ENCODE measurements around the gene U2AF2.

U2AF2 gene

GRCh38 chr19:55637534-55637933 lies 17.3 kb upstream of the U2AF2 start:
- peaks cover 5 to 11% of the 10 kb centered on the region in 2 experiments; a peak in 2 of 3 replicates for H3K36me3 ChIP-seq (ENCODE audit: control insufficient read depth in 2 of 2, insufficient read depth in 1 of 2, low read length in 2 of 2)
- POLR2A ChIA-PET, result interaction anchor here (1.0 to 2.1 kb wide), 4 partner anchors 10 to 38 kb away, joined by 4 to 10 read pairs (median 6); partner anchors contain the start of genes FIZ1, U2AF2 and ZNF784
- no peaks in the 10 kb centered on the region for H3K9me3 ChIP-seq (ENCODE audit: control insufficient read depth, insufficient read depth, low read depth, low read length)
- CTCF ChIA-PET, result interaction anchor here (0.6 to 2.6 kb wide), 10 partner anchors 8 to 478 kb away, joined by 3 to 12 read pairs (median 5); partner anchors contain the start of genes ISOC2, U2AF2 and ZNF784
- no peak overlapping the region for H3K4me3 ChIP-seq (ENCODE audit: low read depth, low read length)
- H3K4me1 ChIP-seq (ENCODE audit: control insufficient read depth, insufficient read depth, low read length), result peaks cover 20% of the 10 kb centered on the region
- 0 out of 2 replicates have a peak, but pooled peaks have one; percentile 19 for TF ChIP-seq HOXD13 (CRISPR knock-in tag; IDR thresholded peaks at IDR 0.05; ENCODE audit: borderline replicate concordance)
- TF ChIP-seq ZNF776 (tag by site-specific recombination; IDR thresholded peaks at IDR 0.05; ENCODE audit: borderline replicate concordance), result no peak
- TF ChIP-seq, protein P1, sequence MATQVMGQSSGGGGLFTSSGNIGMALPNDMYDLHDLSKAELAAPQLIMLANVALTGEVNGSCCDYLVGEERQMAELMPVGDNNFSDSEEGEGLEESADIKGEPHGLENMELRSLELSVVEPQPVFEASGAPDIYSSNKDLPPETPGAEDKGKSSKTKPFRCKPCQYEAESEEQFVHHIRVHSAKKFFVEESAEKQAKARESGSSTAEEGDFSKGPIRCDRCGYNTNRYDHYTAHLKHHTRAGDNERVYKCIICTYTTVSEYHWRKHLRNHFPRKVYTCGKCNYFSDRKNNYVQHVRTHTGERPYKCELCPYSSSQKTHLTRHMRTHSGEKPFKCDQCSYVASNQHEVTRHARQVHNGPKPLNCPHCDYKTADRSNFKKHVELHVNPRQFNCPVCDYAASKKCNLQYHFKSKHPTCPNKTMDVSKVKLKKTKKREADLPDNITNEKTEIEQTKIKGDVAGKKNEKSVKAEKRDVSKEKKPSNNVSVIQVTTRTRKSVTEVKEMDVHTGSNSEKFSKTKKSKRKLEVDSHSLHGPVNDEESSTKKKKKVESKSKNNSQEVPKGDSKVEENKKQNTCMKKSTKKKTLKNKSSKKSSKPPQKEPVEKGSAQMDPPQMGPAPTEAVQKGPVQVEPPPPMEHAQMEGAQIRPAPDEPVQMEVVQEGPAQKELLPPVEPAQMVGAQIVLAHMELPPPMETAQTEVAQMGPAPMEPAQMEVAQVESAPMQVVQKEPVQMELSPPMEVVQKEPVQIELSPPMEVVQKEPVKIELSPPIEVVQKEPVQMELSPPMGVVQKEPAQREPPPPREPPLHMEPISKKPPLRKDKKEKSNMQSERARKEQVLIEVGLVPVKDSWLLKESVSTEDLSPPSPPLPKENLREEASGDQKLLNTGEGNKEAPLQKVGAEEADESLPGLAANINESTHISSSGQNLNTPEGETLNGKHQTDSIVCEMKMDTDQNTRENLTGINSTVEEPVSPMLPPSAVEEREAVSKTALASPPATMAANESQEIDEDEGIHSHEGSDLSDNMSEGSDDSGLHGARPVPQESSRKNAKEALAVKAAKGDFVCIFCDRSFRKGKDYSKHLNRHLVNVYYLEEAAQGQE (tag by site-specific recombination; IDR thresholded peaks at IDR 0.05), result no peak
- no peak for TF ChIP-seq PATZ1 (tag by site-specific recombination; IDR thresholded peaks at IDR 0.05)
- no peak for TF ChIP-seq ZBTB21 (tag by site-specific recombination; IDR thresholded peaks at IDR 0.05)
- TF ChIP-seq, protein P2, sequence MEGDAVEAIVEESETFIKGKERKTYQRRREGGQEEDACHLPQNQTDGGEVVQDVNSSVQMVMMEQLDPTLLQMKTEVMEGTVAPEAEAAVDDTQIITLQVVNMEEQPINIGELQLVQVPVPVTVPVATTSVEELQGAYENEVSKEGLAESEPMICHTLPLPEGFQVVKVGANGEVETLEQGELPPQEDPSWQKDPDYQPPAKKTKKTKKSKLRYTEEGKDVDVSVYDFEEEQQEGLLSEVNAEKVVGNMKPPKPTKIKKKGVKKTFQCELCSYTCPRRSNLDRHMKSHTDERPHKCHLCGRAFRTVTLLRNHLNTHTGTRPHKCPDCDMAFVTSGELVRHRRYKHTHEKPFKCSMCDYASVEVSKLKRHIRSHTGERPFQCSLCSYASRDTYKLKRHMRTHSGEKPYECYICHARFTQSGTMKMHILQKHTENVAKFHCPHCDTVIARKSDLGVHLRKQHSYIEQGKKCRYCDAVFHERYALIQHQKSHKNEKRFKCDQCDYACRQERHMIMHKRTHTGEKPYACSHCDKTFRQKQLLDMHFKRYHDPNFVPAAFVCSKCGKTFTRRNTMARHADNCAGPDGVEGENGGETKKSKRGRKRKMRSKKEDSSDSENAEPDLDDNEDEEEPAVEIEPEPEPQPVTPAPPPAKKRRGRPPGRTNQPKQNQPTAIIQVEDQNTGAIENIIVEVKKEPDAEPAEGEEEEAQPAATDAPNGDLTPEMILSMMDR (tag by site-specific recombination; IDR thresholded peaks at IDR 0.05), result no peak
- no peak for TF ChIP-seq ZNF610 (tag by site-specific recombination; IDR thresholded peaks at IDR 0.05; ENCODE audit: borderline replicate concordance)
- peak; percentile 89 for TF ChIP-seq ZBTB17 (tag by site-specific recombination; IDR thresholded peaks at IDR 0.05)
- no peak for TF ChIP-seq ZFP41 (tag by site-specific recombination; IDR thresholded peaks at IDR 0.05; ENCODE audit: borderline replicate concordance)
- TF ChIP-seq PRDM1 (tag by site-specific recombination; IDR thresholded peaks at IDR 0.05), result 0 out of 2 replicates have a peak, but pooled peaks have one; percentile 14
- TF ChIP-seq ZNF785 (tag by site-specific recombination; IDR thresholded peaks at IDR 0.05), result no peak
- no peak for TF ChIP-seq ZNF560 (tag by site-specific recombination; IDR thresholded peaks at IDR 0.05; ENCODE audit: borderline replicate concordance)
- no peak for TF ChIP-seq ZNF433 (tag by site-specific recombination; IDR thresholded peaks at IDR 0.05; ENCODE audit: low read depth)
- TF ChIP-seq ZNF10 (tag by site-specific recombination; IDR thresholded peaks at IDR 0.05), result no peak
- TF ChIP-seq ZSCAN30 (tag by site-specific recombination; IDR thresholded peaks at IDR 0.05), result no peak
- TF ChIP-seq ZNF626 (tag by site-specific recombination; IDR thresholded peaks at IDR 0.05), result no peak
- TF ChIP-seq ZNF555 (tag by site-specific recombination; conservative IDR thresholded peaks at IDR 0.05), result no peak
- TF ChIP-seq EGR2 (tag by site-specific recombination; IDR thresholded peaks at IDR 0.05; ENCODE audit: low read depth), result peak; percentile 52
- TF ChIP-seq YY1 (tag by site-specific recombination; IDR thresholded peaks at IDR 0.05), result no peak
- TF ChIP-seq ZNF624 (tag by site-specific recombination; IDR thresholded peaks at IDR 0.05), result no peak
- TF ChIP-seq ZSCAN23 (tag by site-specific recombination; IDR thresholded peaks at IDR 0.05), result no peak
- no peak for TF ChIP-seq ZNF654 (tag by site-specific recombination; IDR thresholded peaks at IDR 0.05; ENCODE audit: low read depth)
- no peak for TF ChIP-seq ZNF121 (tag by site-specific recombination; IDR thresholded peaks at IDR 0.05)
- TF ChIP-seq ZNF398 (tag by site-specific recombination; IDR thresholded peaks at IDR 0.05), result no peak
- no peak for TF ChIP-seq ZNF138 (tag by site-specific recombination; IDR thresholded peaks at IDR 0.05; ENCODE audit: borderline replicate concordance)
- no peak for TF ChIP-seq ZSCAN18 (tag by site-specific recombination; IDR thresholded peaks at IDR 0.05)
- no peak for TF ChIP-seq ZNF292 (tag by site-specific recombination; IDR thresholded peaks at IDR 0.05; ENCODE audit: borderline replicate concordance, low read depth)
- H3K27ac ChIP-seq (ENCODE audit: extremely low read depth, low read depth, low read length), result no peak overlapping the region

Data from HEK293 (cell line).